ENCODE measurements around the gene DNAH1. TPM values are rescaled to one million over a fixed set of nuclear protein-coding genes. Genes with fewer than 3 reads are reported as not detected.

Gene DNAH1
- total and polyA plus RNA-seq, 2 experiments from 2014 or later: 0.81 to 1.8 TPM

GRCh38 chr3:52349611-52350395 lies 33.7 kb downstream of the DNAH1 start:
- H3K4me3 Mint-ChIP-seq: no peak overlapping the region
- no peak for ATAC-seq
- H3K4me3 ChIP-seq: no peak overlapping the region

More at GRCh38 chr3:52349611-52350395, 33.7 kb downstream of the DNAH1 start:
- Histone ChIP-seq H3K27me3 (ENCODE audit: insufficient read depth) (no peaks in the 10 kb centered on the region), H3K4me2 (no peak overlapping the region), H3F3A (replicated peaks; ENCODE audit: low read depth) (no peaks in the 10 kb centered on the region), H3K27ac (ENCODE audit: low read depth) (no peak overlapping the region), H4K20me1 (replicated peaks; ENCODE audit: insufficient read depth) (no peaks in the 10 kb centered on the region), H3K36me3 (ENCODE audit: insufficient read depth) (no peaks in the 10 kb centered on the region), H3K9me2 (ENCODE audit: insufficient read depth) (no peaks in the 10 kb centered on the region), H2AFZ (no peak overlapping the region), H3K4me1 (ENCODE audit: insufficient read depth) (no peaks in the 10 kb centered on the region), H3K79me2 (replicated peaks; ENCODE audit: insufficient read depth) (no peaks in the 10 kb centered on the region)
- Mint-ChIP-seq H3K27ac (no peak overlapping the region), H3K9me3 (no peaks in the 10 kb centered on the region), H3K4me1 (no peaks in the 10 kb centered on the region), H3K36me3 (ENCODE audit: low read depth) (no peaks in the 10 kb centered on the region), H3K27me3 (ENCODE audit: insufficient read depth, low read depth, poor library complexity) (peaks cover 10% of the 10 kb centered on the region)
- TF ChIP-seq STAT1 (IDR thresholded peaks at IDR 0.05; ENCODE audit: unreplicated experiment) (no peak), ZNF462 (CRISPR knock-in tag; IDR thresholded peaks at IDR 0.05) (no peak), EZH2 (IDR thresholded peaks at IDR 0.05; ENCODE audit: low read depth, unreplicated experiment) (no peak), EZH2phosphoT487 (IDR thresholded peaks at IDR 0.05; ENCODE audit: unreplicated experiment) (no peak), ZNF114 (CRISPR knock-in tag; IDR thresholded peaks at IDR 0.05) (no peak), ETS1 (IDR thresholded peaks at IDR 0.05) (no peak), POLR2AphosphoS5 (IDR thresholded peaks at IDR 0.05; ENCODE audit: low read depth) (no peak), JUNB (IDR thresholded peaks at IDR 0.05; ENCODE audit: unreplicated experiment) (no peak), ZNF331 (CRISPR knock-in tag; IDR thresholded peaks at IDR 0.05; ENCODE audit: low read depth) (no peak), NANOG (IDR thresholded peaks at IDR 0.05; ENCODE audit: borderline replicate concordance) (no peak), CTCF (conservative IDR thresholded peaks at IDR 0.05; ENCODE audit: low read depth in 2 of 2) (no peak), CREB1 (CRISPR knock-in tag; IDR thresholded peaks at IDR 0.05; ENCODE audit: low read depth) (no peak)
- DNase-seq (ENCODE audit: low spot score): no peak

Data from GM23338 (cell line).